GM18508 (cell line): ENCODE data around the gene TBC1D21.
"Not testable (repeated sequence)": the region's sequence is repeated elsewhere in the genome, so short reads cannot be mapped to it uniquely, and the experiment has no call there.

Experiments
- ATAC-seq: cut with Tn5 transposase; IDR thresholded peaks from one replicate; pipeline ENCODE4 v1.9.1; 2021; ENCODE audit warnings: moderate number of reproducible peaks; ENCODE audit not compliant: insufficient read depth, unreplicated experiment

The TBC1D21 gene

DNA sequence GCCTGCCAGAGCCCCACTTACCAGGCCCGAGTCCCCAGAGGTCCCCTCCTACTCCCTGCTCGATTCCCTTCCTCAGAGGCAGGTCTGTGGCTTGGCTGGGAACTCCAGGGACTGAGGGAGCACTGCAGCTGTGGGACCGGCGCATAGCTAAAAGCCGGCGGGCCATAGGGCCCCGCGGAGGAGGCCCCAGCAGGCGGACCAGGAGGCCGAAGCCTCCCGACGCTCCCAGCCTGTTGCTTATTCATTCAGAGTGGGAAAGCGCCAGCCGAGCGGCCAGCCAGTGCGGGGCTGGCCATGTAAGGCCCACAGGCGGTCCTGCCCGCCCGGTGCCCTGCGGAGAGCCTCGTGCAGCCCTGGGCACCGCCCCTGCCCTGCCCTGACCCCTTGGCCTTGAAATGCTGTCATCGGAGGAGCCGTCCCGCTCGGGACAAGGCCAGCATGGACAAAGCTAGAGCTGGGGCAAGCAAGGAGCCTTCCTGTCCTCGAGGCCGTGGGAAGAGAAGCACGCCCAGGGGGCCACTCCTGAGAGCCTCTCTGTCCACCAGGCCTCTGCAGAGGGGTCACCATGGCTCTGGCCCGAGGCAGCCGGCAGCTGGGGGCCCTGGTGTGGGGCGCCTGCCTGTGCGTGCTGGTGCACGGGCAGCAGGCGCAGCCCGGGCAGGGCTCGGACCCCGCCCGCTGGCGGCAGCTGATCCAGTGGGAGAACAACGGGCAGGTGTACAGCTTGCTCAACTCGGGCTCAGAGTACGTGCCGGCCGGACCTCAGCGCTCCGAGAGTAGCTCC is 53.0 kb downstream of the TBC1D21 start, which contains the start of gene LOXL1:
Gene LOXL1 (plus strand): TSS at position 244 of the 784 bp plus-strand sequence. CDS start 322 bp downstream, at position 566.
- ATAC-seq, result no peak

DNA sequence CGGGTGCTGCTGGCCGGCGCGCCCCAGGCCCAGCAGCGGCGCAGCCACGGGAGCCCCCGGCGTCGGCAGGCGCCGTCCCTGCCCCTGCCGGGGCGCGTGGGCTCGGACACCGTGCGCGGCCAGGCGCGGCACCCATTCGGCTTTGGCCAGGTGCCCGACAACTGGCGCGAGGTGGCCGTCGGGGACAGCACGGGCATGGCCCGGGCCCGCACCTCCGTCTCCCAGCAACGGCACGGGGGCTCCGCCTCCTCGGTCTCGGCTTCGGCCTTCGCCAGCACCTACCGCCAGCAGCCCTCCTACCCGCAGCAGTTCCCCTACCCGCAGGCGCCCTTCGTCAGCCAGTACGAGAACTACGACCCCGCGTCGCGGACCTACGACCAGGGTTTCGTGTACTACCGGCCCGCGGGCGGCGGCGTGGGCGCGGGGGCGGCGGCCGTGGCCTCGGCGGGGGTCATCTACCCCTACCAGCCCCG is 53.7 kb downstream of the TBC1D21 start:
- no peak for ATAC-seq

DNA sequence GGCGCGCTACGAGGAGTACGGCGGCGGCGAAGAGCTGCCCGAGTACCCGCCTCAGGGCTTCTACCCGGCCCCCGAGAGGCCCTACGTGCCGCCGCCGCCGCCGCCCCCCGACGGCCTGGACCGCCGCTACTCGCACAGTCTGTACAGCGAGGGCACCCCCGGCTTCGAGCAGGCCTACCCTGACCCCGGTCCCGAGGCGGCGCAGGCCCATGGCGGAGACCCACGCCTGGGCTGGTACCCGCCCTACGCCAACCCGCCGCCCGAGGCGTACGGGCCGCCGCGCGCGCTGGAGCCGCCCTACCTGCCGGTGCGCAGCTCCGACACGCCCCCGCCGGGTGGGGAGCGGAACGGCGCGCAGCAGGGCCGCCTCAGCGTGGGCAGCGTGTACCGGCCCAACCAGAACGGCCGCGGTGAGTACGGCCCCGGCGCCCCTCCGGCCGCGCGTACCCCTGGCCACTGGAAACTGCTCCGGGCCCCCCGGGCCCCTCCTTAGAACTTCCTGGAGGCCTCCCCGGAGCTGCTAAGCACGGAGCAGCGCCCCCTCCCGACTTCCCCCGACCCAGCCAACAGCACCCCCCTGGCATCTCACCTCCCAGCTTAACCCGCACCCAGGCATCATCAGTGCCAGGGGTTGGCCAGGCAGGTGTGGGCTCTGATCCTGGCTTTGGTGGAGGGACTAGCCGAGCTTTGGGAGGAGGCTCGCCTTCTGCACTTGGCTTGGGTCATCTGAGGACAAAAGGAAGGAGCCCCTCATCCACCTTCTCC is 54.3 kb downstream of the TBC1D21 start:
- no peak for ATAC-seq

DNA sequence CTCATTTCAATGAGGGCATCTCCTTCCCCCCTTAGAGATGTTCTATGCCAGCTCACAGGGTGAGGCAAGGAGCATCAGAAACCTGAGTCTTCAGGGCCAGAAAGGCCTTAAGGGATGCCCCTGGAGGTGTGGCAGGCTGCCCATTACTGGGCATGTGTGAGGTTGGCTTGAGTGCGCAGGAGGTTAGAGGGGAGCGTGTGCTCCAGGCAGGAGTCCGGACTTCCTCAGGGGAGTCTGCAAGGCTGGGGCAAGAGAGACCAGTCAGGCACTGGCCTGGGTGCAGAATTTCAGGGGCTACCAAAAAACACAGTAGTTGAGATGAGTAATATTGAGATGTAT is 54.8 kb downstream of the TBC1D21 start:
- ATAC-seq, result no peak

DNA sequence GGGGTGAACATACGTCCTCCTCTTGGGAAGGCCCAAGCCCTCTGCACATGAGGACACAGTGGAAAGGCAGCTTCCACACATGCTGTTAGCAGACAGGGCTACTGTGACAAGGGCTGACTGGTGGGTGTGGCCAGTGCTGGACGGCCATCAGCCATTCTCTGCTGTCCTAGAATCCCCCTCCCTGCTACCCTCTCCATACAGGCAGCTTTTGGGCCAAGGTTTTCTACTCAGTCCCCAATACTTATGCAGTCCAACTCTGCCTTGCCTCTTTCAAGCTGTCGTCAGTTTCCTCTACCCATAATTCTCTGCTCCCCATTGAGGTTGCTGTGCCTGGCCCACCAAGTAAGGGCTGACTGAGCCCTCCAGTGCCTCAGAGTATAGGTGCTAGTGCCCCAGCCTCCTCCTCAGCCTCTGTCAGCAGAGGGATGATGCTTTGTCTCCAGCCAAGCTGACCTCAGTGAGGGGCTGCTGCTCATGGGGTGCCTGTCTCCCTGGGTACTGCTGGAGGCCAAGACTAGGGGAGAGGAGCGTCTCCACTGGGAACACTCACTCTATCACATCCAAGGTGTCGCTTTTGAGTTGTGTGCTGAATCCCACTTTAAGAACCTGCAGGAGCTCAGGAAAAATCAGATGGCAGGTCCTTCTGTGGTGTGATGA is 55.7 kb downstream of the TBC1D21 start:
- ATAC-seq, result no peak

DNA sequence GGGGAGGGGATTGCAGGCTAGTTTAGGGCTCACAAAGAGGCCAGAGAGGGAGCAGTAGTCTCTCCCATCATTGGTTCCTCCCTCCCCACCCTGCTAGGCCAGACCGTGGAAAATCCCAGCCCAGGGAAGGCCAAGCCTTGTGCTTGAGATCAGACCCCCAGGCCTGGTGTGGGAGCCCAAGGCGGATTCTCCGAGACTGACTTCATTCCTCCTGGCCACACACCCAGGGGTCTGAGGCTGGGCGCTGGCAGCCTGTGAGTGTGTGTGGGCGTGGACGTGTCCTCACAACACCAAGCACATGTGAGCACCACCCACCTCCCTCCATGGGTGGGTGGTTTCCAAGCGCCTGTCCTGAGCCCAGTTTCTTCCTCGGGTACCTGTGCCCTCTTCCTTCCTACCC is 57.0 kb downstream of the TBC1D21 start:
- no peak for ATAC-seq

DNA sequence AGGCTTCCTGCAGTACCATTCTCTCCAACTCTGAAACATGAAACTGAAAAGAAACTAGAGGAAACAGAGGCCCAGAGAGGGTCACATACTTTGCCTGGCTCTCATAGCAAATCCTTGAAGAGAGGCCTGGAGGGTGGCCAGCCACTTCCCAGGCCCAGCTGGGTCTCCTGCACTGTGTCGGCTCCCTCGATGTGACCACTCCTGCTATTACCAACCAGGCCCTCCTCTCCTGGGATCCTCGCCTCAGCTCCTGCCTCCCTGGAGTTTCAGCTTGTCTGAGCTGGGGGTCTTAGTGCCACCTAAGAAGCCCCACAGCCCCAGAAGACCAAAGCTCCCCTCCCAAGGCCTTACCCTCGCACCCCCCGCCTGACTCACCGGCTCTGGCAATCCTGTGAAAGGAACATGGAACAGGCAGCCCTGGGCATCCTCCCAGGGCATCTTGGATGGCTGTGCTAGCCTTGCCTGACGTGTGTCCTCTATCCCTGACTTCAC is 57.5 kb downstream of the TBC1D21 start:
- ATAC-seq, result no peak

DNA sequence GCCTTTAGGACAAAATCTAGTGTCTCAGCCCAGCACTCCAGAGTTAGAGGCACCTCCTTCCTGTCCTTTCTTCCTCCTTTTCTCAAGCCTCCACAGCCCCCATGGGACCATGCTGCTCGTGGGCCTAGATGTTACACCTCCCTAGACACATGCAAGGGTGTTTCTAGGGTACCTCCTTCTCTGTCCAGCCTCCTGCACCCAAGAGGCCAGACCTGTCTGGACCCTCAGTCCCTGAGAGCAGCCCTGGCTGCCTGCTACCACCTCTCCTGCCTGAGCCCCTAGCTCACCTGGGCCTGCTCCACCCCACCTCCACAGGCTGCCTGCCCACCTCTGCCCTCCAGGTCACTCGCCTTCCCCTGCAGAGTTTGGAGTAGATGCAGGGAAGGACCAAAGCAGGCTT is 58.1 kb downstream of the TBC1D21 start:
- no peak for ATAC-seq

DNA sequence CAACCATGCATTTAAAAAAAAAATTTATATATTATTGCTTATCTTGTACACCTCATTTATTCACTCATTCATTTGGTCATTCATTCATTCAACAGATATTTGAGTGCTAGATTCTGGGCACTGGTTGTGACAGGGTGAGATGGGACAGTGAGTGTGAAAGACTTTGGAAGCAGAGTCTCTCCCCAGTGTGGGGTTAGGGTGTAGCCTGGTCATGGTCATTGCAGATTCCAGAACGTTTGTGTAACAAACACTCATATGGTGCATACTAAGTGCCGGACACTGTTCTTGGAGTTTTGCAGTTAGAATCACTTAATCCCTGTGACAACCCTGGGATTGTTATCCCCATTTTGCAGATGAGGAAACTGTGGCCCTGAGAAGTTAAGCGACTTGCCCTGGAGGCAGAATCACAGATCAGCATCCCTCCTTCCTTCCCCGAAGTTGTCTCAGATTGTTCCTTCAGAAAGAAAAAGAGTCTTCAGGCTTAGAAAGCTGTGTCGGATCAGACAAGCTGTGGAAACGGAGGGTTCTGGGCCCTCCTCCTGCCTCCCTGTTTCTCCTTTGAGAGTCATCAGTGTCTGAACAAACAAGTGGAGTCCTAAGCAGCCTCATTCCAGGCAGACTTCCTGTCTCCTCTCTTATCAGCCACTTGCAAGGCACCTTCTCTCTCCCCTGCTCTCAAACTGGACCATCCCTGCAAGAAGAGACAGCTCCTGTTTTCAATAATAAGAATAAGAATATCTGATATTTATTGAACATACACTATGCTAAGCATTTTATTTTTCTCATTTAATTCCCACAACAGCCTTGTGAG is 59.2 kb downstream of the TBC1D21 start:
- ATAC-seq, result no peak

DNA sequence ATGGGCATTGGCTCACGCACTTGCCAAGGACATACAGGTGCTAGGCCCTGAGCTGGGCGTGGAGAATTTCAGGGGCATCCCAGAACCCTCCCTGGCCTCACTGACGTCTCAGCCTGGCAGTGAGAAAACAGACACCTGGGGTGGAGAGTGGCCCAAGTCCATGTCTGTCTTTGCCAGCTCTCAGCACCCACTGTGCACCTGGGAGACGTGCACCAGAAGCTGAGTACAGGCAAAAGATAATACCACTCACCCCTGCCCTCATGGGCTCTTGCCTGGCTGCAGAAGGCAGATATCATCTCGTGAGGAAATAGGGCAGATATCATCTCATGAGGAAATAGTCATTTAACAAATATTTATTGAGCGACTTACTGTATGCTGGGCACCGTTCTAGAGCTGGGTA is 60.9 kb downstream of the TBC1D21 start:
- no peak for ATAC-seq

DNA sequence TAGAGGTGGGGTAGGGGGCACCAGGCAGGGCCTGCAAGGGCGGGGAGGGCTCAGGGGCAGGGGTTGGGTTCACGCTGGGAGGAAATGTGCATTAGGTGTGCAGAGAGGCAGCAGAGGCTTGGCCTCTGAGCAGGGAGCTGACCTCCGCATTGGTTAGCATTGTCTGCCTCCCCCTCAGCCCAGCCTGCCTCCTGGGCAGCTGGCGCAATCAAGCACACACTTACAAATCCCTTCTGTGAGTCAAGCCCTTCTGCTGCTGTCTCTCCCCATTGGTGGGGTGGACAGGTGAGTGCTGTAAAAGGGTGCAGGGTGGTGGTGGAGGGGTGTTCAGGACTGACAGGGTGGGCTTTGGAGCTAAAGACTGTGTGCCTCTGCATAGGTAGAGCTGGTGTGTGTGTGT is 62.2 kb downstream of the TBC1D21 start:
- no peak for ATAC-seq

DNA sequence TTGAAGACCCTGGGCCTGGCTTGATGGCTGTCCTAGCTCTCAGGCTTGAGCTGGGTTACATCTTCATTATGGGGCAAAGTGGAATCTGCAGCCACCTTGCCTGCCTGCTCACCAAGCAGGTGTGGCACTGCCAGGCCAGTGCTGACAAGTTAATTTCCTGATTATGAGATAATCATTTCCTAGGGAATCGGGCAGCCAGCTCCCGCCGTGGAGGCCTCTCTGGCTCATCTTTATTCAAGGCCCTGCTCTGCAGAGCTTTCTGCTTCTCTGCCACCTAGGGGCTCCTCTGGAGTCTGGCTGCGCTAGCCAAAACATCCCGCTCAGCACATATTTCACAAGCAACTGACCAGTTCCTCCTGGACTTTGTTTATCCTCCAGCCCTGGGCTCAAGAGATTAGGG is 62.8 kb downstream of the TBC1D21 start:
- no peak for ATAC-seq

DNA sequence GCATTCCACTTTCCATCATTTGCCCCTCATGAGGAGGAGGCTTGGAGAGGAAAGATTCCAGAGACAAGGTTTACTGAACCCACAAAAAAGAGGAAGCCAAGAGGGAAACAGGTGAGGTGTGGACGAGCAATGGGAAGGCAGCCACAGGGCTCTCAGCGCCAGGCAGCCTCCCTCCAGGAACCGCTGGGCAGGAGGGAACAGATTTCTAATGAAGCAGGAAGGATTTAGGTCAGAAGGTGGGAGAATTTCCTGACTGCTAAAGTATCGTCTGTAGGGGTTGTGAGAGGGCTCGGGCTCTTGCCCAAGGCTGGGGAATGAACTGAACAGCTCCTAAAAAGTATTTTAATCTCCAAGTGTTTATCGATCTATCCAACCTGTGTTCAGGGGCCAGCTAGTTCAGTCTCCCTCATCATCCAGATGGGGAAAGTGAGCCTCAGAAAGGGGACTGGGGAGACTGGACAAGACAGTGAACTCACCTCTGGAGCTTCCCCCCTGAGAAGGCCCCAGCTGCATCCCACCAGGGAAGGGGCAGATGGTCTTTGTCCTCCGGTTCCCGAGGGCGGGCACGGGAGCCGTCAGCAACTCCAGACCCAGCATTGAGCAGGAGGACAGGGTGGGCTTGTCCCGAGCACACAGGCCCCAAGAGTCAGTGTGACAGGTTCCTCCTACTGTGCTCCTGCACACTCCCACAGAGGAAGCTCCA is 63.4 kb downstream of the TBC1D21 start:
- no peak for ATAC-seq

DNA sequence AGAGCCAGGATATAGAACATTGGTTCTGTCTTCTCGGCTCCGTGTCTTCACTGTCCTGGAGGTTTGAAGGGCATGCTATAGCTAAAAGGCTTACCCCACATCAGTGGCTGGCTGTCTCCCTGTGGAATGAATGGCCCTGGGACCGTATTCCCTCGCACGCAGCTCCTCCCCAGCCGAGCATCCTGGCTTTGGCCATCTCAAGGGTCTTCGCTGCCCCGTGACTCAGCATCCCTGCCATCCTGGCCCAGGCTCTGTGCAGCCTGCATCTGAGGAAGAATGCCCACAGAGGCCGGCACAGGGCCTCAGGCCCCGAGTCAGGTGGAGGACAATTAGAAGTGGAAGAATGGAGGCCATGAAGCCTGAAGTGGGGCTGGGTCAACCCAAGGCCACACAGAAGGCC is 63.9 kb downstream of the TBC1D21 start:
- ATAC-seq, result no peak

DNA sequence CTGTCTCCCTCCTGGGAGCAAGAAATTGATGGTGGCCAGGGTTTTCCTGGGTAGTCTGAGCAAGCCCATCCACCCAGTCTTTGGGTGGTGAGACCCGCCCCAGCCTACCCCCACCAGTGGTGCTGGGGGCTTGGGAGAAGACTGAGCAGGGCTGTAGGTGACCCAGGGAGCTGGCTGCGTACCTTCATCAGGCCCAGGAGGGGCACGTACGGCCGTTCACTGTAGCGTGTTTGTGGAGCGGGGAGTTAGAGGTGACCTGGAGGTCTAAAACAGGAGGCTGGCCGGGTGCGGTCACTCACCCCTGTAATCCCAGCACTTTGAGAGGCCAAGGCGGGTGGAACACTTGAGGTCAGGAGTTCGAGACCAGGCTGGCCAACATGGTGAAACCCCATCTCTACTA is 64.4 kb downstream of the TBC1D21 start:
- ATAC-seq, result no peak

DNA sequence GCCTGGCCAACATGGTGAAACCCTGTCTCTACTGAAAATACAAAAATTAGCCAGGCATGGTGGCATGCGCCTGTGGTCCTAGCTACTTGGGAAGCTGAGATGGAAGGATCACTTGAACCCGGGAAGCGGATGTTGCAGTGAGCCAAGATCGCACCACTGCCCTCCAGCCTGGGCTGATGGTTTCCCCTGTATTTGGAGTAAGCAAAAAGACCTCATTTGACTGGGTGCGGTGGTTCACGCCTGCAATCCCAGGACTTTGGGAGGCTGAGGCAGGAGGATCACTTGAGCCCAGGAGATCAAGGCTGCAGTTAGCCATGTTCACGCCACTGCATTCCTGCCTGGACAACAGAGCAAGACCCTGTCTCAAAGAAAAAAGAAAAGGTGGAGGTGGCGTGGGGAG is 65.2 kb downstream of the TBC1D21 start:
- not testable (repeated sequence) for ATAC-seq
